Stimulated activated effector memory CD8-positive, alpha-beta T cell treated with anti-CD3 and anti-CD28 coated beads, Interleukin-12 subunit alpha, Interleukin-12 subunit beta, amount 100 ng/mL, for 72 hours (primary cell): ENCODE results near the gene RAB23.
A peak's percentile ranks its signal among the peaks of the same experiment; 100 is the strongest.
"Not testable (repeated sequence)": the region's sequence is repeated elsewhere in the genome, so short reads cannot be mapped to it uniquely, and the experiment has no call there.

ENCODE experiments used
- ATAC-seq: fragments of 150-1000 bp; cut with Tn5 transposase; 2 replicates; pipeline ENCODE4 v1.10.0; 2021
- DNase-seq, 2 donors: peaks; one replicate each; pipeline ENCODE4 v3.0.0; 2021 to 2022; ENCODE audit warnings: low spot score in 2 of 2
- H3K27ac Mint-ChIP-seq: one replicate; pipeline ENCODE4 v1.8.0; 2022; ENCODE audit warnings: mild to moderate bottlenecking, mixed read lengths
- H3K36me3 Mint-ChIP-seq: one replicate; pipeline ENCODE4 v1.8.0; 2022; ENCODE audit warnings: mild to moderate bottlenecking, mixed read lengths
- H3K4me1 Mint-ChIP-seq: one replicate; pipeline ENCODE4 v1.8.0; 2022; ENCODE audit warnings: mixed read lengths
- H3K4me3 Mint-ChIP-seq: one replicate; pipeline ENCODE4 v1.8.0; 2022; ENCODE audit warnings: mild to moderate bottlenecking, mixed read lengths
- H3K9me3 Mint-ChIP-seq: one replicate; pipeline ENCODE4 v1.8.0; 2022; ENCODE audit warnings: mixed read lengths

Gene RAB23

DNA sequence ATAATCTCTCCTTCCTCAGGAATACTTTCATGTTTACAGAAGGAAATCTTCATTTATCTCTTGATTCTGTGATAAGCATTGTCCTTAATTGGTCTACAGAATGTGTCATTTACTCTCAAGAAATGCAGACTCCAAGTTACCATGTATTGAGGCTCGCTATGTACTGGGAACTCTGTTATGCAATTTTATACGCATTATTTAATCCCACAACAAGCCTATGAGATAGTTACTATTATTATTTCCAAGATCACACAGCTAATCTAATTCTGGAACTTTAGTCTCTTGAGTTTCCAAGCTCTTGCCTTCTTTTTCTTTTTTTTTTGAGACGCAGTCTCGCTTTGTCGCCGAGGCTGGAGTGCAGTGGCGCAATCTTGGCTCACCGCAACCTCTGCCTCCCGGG, 30.0 kb upstream of the RAB23 start:
- no peaks in the 10 kb centered on the region for H3K4me1 Mint-ChIP-seq
- ATAC-seq (no peak), DNase-seq (no peak)
- no peaks in the 10 kb centered on the region for H3K36me3 Mint-ChIP-seq
- no peaks in the 10 kb centered on the region for H3K9me3 Mint-ChIP-seq
- no peak overlapping the region for H3K4me3 Mint-ChIP-seq
- H3K27ac Mint-ChIP-seq: no peak overlapping the region

DNA sequence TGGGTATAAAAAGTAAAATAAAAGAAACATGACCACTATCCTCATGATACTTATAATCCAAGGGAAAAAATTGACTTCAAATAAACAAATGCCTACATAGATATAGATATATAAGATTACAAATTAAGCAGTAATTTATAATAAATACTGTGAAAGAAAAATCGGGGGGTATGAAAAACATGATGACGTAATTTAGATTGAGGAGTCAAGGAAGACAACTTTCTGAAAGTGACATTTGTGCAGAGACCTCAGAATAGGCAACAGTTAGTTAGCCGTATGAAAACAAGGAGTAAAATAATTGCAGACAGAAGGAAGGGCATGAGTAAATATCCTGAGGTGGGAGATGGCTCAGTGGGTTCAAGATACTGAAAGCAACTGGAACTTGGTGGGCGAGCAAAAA, 28.2 kb upstream of the RAB23 start:
- H3K27ac Mint-ChIP-seq: no peak overlapping the region
- H3K4me1 Mint-ChIP-seq: no peaks in the 10 kb centered on the region
- no peaks in the 10 kb centered on the region for H3K36me3 Mint-ChIP-seq
- no peak for ATAC-seq
- no peak for DNase-seq
- no peak overlapping the region for H3K4me3 Mint-ChIP-seq
- H3K9me3 Mint-ChIP-seq: no peaks in the 10 kb centered on the region

DNA sequence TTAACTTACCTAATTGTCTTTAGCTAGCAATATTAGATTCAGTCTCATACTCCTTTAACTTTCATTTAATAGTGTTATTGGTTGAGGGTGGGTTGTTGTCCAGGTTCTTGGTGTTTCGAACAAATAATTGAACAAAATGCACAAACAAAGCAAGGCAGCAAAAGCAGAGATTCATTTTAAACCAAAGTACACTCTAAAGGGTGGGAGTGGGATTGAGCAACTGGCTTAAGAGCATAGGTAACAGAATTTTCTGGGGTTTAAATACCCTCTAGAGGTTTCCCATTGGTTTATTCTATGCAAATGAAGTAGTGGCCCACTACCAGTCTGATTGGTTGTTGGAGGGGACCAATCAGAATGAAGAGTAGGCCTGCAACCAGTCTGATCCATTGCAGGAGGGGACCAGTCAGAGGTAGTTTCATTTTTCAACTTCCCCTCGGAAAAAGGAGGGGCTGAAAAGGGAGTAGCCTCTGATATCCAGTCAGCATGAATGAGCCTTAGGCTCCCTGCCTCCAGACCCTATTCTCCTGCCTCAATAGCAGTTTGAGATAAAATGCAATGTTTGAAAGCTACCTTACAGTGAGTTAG, 26.3 kb upstream of the RAB23 start:
- H3K4me1 Mint-ChIP-seq: no peaks in the 10 kb centered on the region
- H3K9me3 Mint-ChIP-seq: no peaks in the 10 kb centered on the region
- no peaks in the 10 kb centered on the region for H3K36me3 Mint-ChIP-seq
- H3K4me3 Mint-ChIP-seq: no peak overlapping the region
- DNase-seq (no peak), ATAC-seq (no peak)
- no peak overlapping the region for H3K27ac Mint-ChIP-seq

DNA sequence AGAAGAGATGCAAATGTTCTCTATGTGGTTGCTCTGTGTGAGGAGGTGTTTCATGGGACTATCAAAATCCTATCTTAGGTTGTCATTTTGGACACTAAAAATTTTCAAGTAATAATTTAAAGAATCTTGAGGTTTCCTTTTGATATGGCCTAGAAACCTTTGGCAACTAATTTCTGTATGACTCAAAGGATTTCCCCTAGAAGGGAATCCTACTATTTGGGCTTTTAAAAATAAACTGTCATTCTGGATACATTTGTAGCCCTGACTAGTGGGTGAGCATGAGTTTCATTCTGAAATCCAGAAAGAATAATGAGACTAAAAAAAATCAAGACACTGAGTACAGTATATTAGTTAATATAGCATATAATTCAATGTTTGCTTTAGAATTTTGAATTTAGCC, 25.5 kb upstream of the RAB23 start:
- H3K9me3 Mint-ChIP-seq: no peaks in the 10 kb centered on the region
- DNase-seq (no peak), ATAC-seq (no peak)
- no peak overlapping the region for H3K27ac Mint-ChIP-seq
- H3K4me1 Mint-ChIP-seq: no peaks in the 10 kb centered on the region
- H3K4me3 Mint-ChIP-seq: no peak overlapping the region
- no peaks in the 10 kb centered on the region for H3K36me3 Mint-ChIP-seq

DNA sequence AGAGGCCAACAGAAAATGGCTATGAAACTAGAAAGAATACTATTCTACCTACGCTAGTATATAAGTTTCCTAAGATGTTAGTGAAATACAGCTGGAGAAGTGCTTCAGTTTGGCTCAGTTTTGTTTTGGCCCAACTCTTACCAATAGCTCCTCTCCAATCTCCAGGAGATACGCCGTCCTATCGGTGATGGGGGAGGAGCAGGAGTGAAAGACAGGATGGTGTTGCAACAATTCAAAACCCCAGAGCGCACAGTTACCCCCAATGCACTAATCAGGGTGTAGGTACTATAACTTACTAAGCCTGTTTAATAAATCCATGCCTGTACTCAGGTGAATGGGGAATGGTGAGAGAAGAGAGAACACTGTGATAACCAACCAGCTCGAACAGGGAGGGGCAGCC, 24.2 kb upstream of the RAB23 start:
- Mint-ChIP-seq H3K4me1 (no peaks in the 10 kb centered on the region), H3K36me3 (no peaks in the 10 kb centered on the region), H3K27ac (no peak overlapping the region), H3K4me3 (no peak overlapping the region), H3K9me3 (no peaks in the 10 kb centered on the region)
- ATAC-seq (no peak), DNase-seq (no peak)

DNA sequence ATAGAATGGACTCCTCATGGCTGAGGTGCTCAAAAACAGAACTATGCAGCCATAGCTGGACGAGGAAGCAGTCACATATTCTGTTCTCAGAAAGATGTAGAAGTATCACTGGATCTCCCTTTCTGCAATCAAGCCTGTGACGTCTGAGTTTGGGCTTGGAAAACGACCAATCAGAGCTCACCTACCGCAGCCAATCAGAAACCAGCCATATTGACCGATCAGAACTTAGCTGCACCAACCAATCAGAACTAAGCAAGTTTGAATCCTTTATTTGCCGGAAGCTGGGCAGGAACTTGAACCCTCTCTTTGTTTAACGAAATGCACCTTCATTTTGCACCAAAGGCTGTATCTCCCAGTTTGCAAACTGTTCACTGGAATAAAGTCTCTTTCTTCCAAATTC, 21.8 kb upstream of the RAB23 start:
- Mint-ChIP-seq H3K27ac (no peak overlapping the region), H3K4me3 (no peak overlapping the region), H3K9me3 (no peaks in the 10 kb centered on the region), H3K36me3 (no peaks in the 10 kb centered on the region), H3K4me1 (no peaks in the 10 kb centered on the region)
- DNase-seq: no peak
- no peak for ATAC-seq

DNA sequence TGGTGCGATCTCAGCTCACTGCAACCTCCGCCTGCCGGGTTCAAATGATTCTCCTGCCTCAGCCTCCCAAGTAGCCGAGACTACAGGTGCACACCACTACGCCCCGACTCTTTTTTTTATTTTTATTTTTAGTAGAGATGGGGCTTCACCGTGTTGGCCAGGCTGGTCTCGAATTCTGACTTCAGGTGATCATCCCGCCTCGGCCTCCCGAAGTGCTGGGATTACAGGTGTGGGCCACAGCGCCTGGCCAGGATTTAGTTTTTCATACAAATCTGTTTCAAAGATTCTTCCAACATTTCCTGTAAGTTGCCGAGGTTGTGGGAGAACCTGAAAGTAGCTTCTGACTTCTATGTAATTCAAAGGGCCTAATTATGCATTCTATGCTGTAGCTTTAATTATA, 21.4 kb upstream of the RAB23 start:
- not testable (repeated sequence) for ATAC-seq, H3K4me3 Mint-ChIP-seq, H3K4me1 Mint-ChIP-seq, DNase-seq, H3K9me3 Mint-ChIP-seq, H3K27ac Mint-ChIP-seq, H3K36me3 Mint-ChIP-seq

DNA sequence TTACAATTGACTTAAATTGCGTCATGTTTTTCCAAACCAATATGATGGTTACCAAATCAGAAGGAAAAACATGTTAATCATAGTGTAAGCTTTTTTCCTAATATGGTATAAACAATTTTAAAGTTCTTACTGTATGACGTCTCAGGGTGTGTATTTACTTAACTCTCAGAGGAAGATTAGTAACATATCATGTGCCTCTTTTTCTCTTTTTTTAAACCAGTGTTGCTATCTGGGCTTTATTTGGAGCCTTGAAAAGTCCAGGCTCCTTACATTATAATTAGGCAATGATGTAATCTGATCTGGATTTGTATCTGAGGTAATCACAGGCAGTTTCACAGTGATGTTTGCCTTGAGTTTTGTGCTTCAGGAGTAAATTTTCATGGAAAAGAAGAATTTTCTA, 20.4 kb upstream of the RAB23 start:
- Mint-ChIP-seq H3K9me3 (no peaks in the 10 kb centered on the region), H3K36me3 (no peaks in the 10 kb centered on the region), H3K4me3 (no peak overlapping the region), H3K27ac (no peak overlapping the region), H3K4me1 (no peaks in the 10 kb centered on the region)
- DNase-seq (no peak), ATAC-seq (no peak)

DNA sequence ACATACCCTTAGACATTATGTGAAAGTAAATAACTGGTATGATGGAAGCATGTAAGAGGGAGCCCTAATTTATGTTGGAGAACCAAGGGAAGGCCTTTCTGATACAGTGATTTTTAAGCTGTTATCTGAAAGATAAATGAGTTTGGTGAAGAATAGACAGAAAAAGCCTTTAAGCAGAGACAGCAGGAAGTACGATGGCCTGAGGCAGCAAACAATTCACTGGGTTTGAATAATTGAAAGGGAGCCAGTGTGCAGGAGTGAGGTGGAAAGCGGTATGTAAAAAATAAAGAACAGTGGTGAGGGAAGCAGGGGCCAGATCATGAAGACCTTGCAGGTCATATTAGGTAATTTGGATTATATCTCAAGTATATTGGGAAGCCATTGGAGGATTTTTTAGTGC, 4.1 kb upstream of the RAB23 start:
- Mint-ChIP-seq H3K4me1 (peaks cover 15% of the 10 kb centered on the region), H3K4me3 (no peak overlapping the region), H3K36me3 (peaks cover 6% of the 10 kb centered on the region), H3K9me3 (no peaks in the 10 kb centered on the region), H3K27ac (no peak overlapping the region)
- ATAC-seq: no peak
- DNase-seq: no peak

DNA sequence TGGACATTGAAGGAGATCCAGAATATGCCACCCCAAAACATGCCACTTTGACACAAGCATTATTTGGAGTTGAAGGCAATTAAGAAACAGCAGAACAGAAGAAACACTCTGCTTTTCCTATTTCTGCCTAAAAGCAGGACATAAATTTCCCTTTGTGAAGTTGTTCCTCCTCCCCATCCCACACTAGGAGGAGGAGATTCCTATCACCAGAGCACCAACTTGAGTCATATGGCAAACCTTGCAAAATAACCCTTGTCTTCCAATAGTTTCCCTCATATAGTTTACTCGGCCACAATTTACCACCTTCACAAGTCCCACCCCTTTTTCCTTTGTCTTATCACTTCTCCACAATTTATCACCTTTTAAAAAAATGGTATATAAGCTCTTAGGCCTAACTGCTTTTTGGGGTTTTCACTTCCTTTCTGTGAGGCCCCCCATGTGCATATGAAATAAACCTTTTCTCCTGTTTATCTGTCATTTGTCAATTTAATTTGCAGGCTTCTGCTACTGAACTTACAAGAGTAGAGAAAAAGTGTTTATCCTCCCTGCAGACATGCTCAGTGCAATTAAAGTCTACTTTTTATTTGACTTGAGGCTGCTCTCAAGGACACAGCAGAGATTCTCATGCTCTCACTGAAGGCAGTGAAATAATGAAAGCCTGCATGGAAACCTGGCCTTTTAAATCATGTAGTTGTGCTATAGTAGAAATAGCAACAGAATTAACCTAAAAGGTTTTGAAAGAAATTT, 2.8 kb upstream of the RAB23 start:
- ATAC-seq (no peak), DNase-seq (no peak)
- Mint-ChIP-seq H3K9me3 (no peaks in the 10 kb centered on the region), H3K4me1 (peaks cover 23% of the 10 kb centered on the region), H3K27ac (no peak overlapping the region), H3K4me3 (no peak overlapping the region), H3K36me3 (peaks cover 6% of the 10 kb centered on the region)

DNA sequence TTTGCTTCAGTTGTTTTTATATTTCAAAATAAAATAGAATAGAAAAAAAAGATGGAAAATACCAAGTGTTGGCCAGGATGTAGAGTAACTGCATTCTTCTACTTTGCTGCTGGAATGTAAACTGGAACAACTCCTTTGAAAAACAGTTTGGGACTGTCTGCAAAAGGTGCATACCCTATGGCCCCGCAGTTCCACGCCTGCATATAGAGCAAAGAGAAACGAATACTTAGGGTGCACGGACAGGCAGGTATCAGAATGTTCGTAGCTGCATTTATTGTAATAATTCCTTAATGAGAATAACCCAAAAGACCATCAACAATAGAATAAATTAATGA, 603 bp upstream of the RAB23 start:
- no peak for DNase-seq
- H3K27ac Mint-ChIP-seq: no peak overlapping the region
- peaks cover 6% of the 10 kb centered on the region for H3K36me3 Mint-ChIP-seq

DNA sequence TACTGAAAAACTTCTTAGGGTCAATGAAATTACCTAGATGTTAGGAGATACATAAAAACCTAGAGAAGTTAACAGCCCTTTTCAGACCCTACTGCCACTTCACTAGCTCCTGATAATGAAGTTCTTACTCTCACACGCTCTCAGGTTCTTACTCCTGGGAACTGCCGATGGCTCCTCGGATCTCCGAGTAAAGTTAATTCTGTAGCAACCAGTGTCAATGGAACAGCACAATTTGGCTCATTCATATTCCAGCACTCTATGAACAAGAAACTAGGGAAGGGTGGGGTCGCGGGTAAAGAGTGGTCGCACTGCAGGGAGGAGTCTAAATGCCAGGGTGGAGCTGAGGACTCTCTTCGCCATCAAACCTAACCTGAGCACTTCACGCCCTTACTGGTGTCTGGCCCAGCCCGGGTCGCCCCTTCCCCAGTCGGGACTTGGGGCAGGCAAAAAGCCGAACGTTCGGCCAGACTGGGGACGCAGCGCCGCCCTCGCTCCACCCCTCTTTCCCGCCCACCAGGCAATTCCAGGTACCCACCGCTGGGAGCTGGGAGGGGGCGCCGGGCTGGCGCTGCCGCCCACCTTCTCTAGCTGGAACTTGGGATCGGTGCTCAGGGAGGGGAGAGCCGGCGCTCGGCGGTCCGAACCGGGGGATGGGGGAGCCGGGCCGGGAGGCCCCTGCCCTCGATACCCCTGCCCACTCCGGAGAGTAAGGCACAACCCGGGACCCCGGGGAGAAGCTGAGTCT, 744 bp downstream of the RAB23 start:
- H3K4me1 Mint-ChIP-seq: peaks cover 29% of the 10 kb centered on the region
- DNase-seq (peak in 1 of 2 donors; percentile 36), ATAC-seq (peak; percentile 75)
- H3K27ac Mint-ChIP-seq: peak overlapping the region; percentile 92
- no peaks in the 10 kb centered on the region for H3K9me3 Mint-ChIP-seq
- peak overlapping the region; percentile 99 for H3K4me3 Mint-ChIP-seq
- peaks cover 6% of the 10 kb centered on the region for H3K36me3 Mint-ChIP-seq

More for the DNA sequence above, 603 bp upstream of the RAB23 start:
- no peak for ATAC-seq
- Mint-ChIP-seq H3K4me3 (peak overlapping the region; percentile 99), H3K4me1 (peaks cover 23% of the 10 kb centered on the region), H3K9me3 (no peaks in the 10 kb centered on the region)

DNA sequence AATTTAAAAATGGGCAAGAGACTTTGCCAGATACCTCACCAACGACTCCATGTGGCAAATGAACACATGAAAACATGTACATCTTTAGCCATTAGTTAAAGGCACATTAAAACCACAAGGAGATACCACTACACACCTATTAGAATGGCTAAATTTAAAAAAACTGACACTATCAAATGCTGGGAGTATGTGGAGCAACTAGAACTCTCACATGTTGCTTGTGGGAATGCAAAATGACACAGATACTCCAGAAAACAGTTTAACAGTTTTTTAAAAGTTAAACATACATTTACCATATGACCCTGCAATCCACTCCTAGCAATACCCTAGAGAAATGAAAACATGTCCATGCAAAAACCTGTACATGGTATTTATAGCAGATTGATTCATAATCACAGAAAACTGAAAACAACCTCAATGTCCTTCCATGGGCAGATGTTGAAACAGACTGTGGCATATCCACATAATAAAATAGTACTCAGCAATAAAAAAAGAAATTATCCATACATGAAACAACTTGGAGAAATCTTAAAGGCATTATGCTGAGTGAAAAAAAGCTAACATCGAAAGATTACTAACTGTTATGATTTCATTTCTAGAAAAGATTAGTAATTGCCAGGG, 1.9 kb downstream of the RAB23 start:
- Mint-ChIP-seq H3K27ac (no peak overlapping the region), H3K36me3 (peaks cover 6% of the 10 kb centered on the region), H3K9me3 (no peaks in the 10 kb centered on the region), H3K4me1 (peaks cover 29% of the 10 kb centered on the region), H3K4me3 (peak overlapping the region; percentile 24)
- no peak for DNase-seq
- ATAC-seq: no peak

DNA sequence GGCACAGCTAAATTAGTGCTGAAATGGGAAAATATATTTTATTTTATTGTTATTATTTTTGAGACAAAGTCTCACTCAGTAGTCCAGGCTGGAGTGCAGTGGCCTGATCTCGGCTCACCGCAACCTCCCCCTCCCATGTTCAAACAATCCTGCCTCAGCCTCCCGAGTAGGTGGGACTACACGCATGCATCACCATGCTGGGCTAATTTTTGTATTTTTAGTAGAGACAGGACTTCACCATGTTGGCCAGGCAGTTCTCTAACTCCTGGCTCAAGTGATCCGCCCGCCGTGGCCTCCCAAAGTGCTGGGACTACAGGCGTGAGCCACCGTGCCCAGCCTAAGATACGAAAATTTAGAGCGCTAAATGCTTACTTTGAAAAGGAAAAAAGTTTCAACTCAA, 4.8 kb downstream of the RAB23 start:
- no peak for DNase-seq
- peaks cover 21% of the 10 kb centered on the region for H3K4me1 Mint-ChIP-seq
- no peaks in the 10 kb centered on the region for H3K9me3 Mint-ChIP-seq
- no peak overlapping the region for H3K27ac Mint-ChIP-seq
- no peak overlapping the region for H3K4me3 Mint-ChIP-seq
- peaks cover 5% of the 10 kb centered on the region for H3K36me3 Mint-ChIP-seq
- no peak for ATAC-seq

DNA sequence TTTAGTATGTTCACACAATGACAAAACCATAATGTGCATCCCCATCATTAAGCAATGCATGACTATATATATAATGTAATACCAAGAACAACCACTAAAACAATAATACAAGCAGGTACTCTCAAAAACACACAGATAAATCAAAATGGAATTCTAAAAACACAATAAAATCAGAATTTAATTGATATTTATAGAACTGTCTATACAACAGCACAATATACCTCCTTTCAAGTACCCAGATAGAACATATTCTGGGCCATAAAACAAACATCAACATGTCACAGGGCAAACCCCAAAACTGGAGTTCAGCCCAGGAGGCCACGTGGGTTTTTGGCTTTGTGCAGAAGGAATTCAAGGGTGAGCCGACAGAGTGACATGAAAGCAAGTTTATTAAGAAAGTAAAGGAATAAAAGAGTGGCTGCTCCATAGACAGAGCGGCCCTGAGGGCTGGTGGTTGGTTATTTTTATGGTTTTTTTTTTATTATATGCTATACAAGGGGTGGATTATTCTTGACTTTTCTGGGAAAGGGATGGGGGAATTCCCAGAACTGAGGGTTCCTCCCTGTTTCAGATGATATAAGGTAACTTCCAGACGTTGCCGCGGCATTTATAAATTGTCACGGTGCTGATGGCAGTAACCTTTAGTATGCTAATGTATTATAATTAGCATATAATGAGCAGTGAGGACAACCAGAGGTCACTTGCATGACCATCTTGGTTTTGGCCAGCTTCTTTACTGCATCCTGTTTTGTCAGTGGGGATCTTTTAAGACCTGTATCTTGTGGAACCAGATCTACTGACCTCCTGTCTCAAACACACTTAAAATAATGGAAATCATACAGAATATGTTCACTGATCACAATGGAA, 5.6 kb downstream of the RAB23 start:
- Mint-ChIP-seq H3K9me3 (no peaks in the 10 kb centered on the region), H3K4me3 (no peak overlapping the region), H3K27ac (no peak overlapping the region), H3K4me1 (peaks cover 17% of the 10 kb centered on the region), H3K36me3 (no peaks in the 10 kb centered on the region)
- ATAC-seq (no peak), DNase-seq (no peak)
